Immature natural killer cell (primary cell): ENCODE measurements around the gene ATF6B. TPM values are rescaled to one million over a fixed set of nuclear protein-coding genes. Genes with fewer than 3 reads are reported as not detected.
"Not testable (repeated sequence)": the region's sequence is repeated elsewhere in the genome, so short reads cannot be mapped to it uniquely, and the experiment has no call there.

ENCODE experiments used
- DNase-seq, 3 donors: peaks; one replicate each; pipeline ENCODE4 v3.0.0; 2022; ENCODE audit warnings: mixed read lengths in 1 of 3
- H3K27ac Mint-ChIP-seq, 6 donors: one replicate each; pipeline ENCODE4 v1.8.0; 2020; ENCODE audit warnings: mixed read lengths in 6 of 6, mild to moderate bottlenecking in 5 of 6, inconsistent platforms in 4 of 6, moderate library complexity in 3 of 6
- H3K27me3 Mint-ChIP-seq, 3 donors: one replicate each; pipeline ENCODE4 v1.8.0; 2020 to 2021; ENCODE audit warnings: low read depth in 3 of 3, mild to moderate bottlenecking in 3 of 3, mixed read lengths in 3 of 3, moderate library complexity in 3 of 3, inconsistent platforms in 1 of 3
- H3K36me3 Mint-ChIP-seq, 3 donors: one replicate each; pipeline ENCODE4 v1.8.0; 2020; ENCODE audit warnings: mixed read lengths in 3 of 3, inconsistent platforms in 2 of 3, mild to moderate bottlenecking in 2 of 3
- H3K4me1 Mint-ChIP-seq, 2 donors: one replicate each; pipeline ENCODE4 v1.8.0; 2020; ENCODE audit warnings: inconsistent platforms in 2 of 2, mild to moderate bottlenecking in 2 of 2, mixed read lengths in 2 of 2, moderate library complexity in 1 of 2
- H3K4me3 Mint-ChIP-seq, 5 donors: one replicate each; pipeline ENCODE4 v1.8.0; 2020; ENCODE audit warnings: mild to moderate bottlenecking in 5 of 5, mixed read lengths in 5 of 5, inconsistent platforms in 3 of 5, moderate library complexity in 3 of 5
- H3K9me3 Mint-ChIP-seq, 6 donors: one replicate each; pipeline ENCODE4 v1.8.0; 2020; ENCODE audit warnings: mild to moderate bottlenecking in 6 of 6, mixed read lengths in 6 of 6, inconsistent platforms in 4 of 6, moderate library complexity in 3 of 6
- polyA plus RNA-seq, 3 donors: library from polyadenylated mRNA; unstranded; fragments of 300-500 nt; fragmentation: Illumina TruSeq; gene quantifications; one replicate each; pipeline ENCODE4 v1.2.3, GENCODE V29; 2021

ATF6B gene
- polyA plus RNA-seq, 3 donors from 2014 or later, result 19.1 to 39.6 (median 20.7) TPM

DNA sequence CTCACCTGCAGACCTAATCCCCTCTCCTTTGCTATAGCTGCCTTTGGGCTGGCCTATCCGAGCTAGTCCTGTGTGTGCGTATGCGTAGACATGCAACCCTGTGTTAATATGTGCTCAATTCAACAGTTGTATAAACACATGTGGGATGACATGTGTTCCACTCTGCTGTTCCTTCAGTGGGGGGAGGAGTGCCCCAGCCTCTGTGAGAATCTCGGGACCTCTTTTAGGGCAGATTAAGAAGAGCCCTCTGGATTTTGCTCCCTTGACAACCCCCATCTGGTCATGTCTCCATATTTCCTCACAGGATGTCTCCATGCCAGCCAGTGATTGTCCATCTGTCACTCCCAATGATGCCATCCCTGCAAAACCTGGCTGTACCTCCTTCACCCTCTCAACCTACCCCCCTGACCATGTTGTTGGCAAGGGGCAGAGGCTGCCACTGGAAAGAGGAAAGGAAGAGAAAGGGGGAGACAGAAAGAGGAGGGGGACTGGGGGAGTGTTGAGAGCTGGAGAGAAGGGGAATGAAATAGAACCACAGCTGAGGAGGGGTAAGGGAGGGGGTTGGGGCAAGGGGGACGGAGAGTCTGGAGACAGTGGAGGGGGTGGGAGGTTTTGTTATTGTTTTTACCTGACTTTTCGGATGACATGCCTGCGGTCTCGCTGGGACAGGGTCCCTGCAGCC is 23.3 kb upstream of the ATF6B start:
- DNase-seq, result no peak
- H3K9me3 Mint-ChIP-seq, result peaks cover 0 to 6% (median 2%) of the 10 kb centered on the region in 6 donors
- peak overlapping the region in 3 of 6 donors; percentile 1 to 67 (median 8) for H3K27ac Mint-ChIP-seq
- H3K4me3 Mint-ChIP-seq, result peak overlapping the region in 2 of 5 donors; percentile 21 to 60
- H3K27me3 Mint-ChIP-seq, result peaks cover 16 to 19% (median 18%) of the 10 kb centered on the region in 3 donors
- H3K36me3 Mint-ChIP-seq, result peaks cover 0 to 4% (median 0%) of the 10 kb centered on the region in 3 donors
- H3K4me1 Mint-ChIP-seq, result peaks cover 58 to 73% of the 10 kb centered on the region in 2 donors

GRCh38 chr6:32149932-32150870 is 22.2 kb upstream of the ATF6B start:
- peak overlapping the region in 2 of 6 donors; percentile 1 to 12 for H3K27ac Mint-ChIP-seq
- peaks cover 0 to 6% (median 2%) of the 10 kb centered on the region in 6 donors for H3K9me3 Mint-ChIP-seq
- peaks cover 18 to 23% (median 19%) of the 10 kb centered on the region in 3 donors for H3K27me3 Mint-ChIP-seq
- peaks cover 53 to 74% of the 10 kb centered on the region in 2 donors for H3K4me1 Mint-ChIP-seq
- peaks cover 0 to 7% (median 0%) of the 10 kb centered on the region in 3 donors for H3K36me3 Mint-ChIP-seq
- DNase-seq, result no peak
- peak overlapping the region; percentile 17 to 57 (median 30) for H3K4me3 Mint-ChIP-seq

DNA sequence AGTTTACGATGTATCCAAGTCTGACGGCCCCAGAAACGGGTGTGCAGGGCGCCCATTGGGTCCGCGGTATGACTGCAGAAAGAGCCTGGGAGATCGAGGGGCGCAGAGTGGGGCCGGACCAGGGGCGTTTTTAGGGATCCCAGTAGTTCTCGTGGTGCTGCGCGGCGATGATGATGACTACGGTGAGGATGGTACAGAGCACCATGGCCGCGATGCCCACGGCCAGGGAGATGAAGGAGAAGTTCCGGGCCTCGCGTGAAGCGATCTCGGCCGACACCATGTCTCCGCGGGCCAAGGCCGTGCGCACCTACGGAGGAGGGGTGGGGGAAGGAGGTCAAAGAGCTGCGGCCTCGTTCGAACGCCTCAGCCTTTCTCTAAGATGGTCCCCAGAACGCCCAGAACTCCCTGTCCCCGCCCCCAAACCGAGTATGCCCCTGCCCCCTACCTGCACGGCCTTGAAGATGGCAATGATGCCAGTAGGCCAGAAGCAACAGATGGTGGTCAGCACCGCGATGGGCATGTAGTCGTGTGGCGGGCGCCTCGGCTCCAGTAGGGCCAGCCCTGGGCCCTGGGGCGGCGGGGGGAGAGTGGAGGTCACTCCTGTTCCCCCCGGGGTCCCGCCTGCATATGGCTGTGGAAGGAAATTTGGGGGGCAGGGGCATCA is 21.2 kb upstream of the ATF6B start:
- peak overlapping the region; percentile 89 to 97 (median 92) for H3K4me3 Mint-ChIP-seq
- DNase-seq, result no peak
- H3K4me1 Mint-ChIP-seq, result peaks cover 44 to 64% of the 10 kb centered on the region in 2 donors
- H3K27me3 Mint-ChIP-seq, result peaks cover 17 to 24% (median 17%) of the 10 kb centered on the region in 3 donors
- H3K27ac Mint-ChIP-seq, result peak overlapping the region; percentile 65 to 92 (median 81)
- H3K9me3 Mint-ChIP-seq, result peaks cover 0 to 6% (median 2%) of the 10 kb centered on the region in 6 donors
- peaks cover 0 to 7% (median 0%) of the 10 kb centered on the region in 3 donors for H3K36me3 Mint-ChIP-seq

DNA sequence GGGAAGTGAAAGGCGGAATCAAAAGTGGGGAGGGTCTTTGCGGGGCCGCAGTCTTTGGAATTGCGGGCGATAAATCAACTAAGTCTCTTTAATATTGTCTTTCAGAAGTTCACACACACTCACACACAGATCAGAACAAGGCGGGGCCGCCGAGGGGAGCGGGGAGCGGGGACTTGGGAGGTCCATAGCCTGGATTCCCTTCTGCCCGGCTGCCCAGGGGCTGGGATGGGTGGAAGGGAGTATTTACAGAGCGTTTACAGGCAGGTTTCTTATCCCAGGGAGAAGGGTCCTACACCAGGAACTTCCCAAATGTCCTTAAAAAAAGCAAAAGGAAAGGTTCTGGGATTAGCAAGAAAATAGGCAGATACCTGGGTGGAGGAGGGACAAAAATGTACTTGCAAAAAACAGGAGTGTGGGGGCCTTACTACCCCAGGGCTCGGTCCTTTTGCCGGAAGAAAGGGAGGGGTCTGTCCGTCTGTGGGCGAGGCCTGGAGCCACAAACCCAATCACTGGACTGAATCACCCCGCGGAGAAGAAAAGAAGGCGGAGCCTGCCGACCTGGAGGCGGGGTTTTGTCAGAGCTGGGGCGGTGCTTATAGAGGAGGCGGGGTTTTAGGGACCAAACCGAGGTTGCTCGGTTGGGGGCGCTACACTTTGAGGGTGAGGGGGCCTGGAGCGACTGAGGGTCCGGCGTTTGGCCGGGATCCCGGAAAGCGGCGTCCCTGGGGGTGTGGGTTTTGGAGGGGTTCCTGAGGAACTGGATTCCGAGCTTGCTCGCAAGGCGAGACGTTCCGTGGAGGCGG is 20.4 kb upstream of the ATF6B start:
- Mint-ChIP-seq H3K36me3 (peaks cover 0 to 7% (median 0%) of the 10 kb centered on the region in 3 donors), H3K27ac (peak overlapping the region; percentile 65 to 92 (median 81)), H3K9me3 (peaks cover 0 to 6% (median 2%) of the 10 kb centered on the region in 6 donors), H3K4me1 (peaks cover 37 to 57% of the 10 kb centered on the region in 2 donors), H3K4me3 (peak overlapping the region; percentile 89 to 97 (median 92)), H3K27me3 (peaks cover 11 to 24% (median 12%) of the 10 kb centered on the region in 3 donors)
- DNase-seq, result peak; percentile 80 to 86 (median 85)

DNA sequence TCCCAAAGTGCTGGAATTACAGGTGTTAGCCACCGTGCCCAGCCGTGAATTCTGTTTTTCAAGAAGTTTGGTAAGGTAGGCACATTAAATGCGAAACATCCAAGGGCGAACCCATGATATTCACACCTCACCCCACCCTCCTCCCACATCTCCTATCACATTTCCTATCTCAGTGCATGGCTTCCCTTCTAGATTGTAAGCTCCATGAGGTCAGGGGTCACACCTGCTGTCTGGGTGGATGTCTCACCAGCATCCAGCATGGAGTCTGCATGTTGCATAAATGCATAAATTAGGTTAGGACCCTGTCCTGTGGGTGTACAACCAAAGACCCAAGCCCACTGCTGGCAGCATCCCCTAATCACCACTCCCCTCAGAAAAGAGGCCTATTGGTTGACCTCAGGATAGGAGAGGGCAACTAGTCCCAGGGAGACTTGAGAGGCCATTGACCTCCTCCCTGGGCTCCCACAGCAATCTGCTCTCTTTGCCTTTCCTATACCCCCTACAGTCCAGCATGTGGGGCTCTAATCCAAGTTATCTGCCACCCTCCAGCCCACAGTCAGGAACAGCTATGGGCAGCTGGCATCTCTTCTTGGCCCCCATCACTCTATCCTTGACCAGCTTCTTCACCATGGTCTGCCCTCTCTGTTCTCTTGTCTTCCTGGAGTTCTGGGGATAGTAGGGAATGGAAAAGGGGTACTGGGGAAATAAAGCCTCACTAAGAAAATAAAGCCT is 19.5 kb upstream of the ATF6B start:
- no peak for DNase-seq

GRCh38 chr6:32146687-32147086 is 18.6 kb upstream of the ATF6B start:
- H3K9me3 Mint-ChIP-seq, result peaks cover 0 to 6% (median 2%) of the 10 kb centered on the region in 6 donors
- peaks cover 30 to 41% of the 10 kb centered on the region in 2 donors for H3K4me1 Mint-ChIP-seq
- peak overlapping the region in 4 of 6 donors; percentile 9 to 32 (median 20) for H3K27ac Mint-ChIP-seq
- peak overlapping the region in 3 of 5 donors; percentile 2 to 61 (median 48) for H3K4me3 Mint-ChIP-seq
- peaks cover 7 to 23% (median 12%) of the 10 kb centered on the region in 3 donors for H3K27me3 Mint-ChIP-seq
- no peak for DNase-seq
- peaks cover 0 to 7% (median 0%) of the 10 kb centered on the region in 3 donors for H3K36me3 Mint-ChIP-seq

More for the DNA sequence above, 19.5 kb upstream of the ATF6B start:
- Mint-ChIP-seq H3K4me3 (peak overlapping the region; percentile 89 to 97 (median 92)), H3K9me3 (peaks cover 0 to 6% (median 2%) of the 10 kb centered on the region in 6 donors), H3K27me3 (peaks cover 9 to 20% (median 10%) of the 10 kb centered on the region in 3 donors), H3K27ac (peak overlapping the region in 3 of 6 donors; percentile 17 to 80 (median 67)), H3K36me3 (peaks cover 0 to 7% (median 0%) of the 10 kb centered on the region in 3 donors), H3K4me1 (peaks cover 30 to 48% of the 10 kb centered on the region in 2 donors)

DNA sequence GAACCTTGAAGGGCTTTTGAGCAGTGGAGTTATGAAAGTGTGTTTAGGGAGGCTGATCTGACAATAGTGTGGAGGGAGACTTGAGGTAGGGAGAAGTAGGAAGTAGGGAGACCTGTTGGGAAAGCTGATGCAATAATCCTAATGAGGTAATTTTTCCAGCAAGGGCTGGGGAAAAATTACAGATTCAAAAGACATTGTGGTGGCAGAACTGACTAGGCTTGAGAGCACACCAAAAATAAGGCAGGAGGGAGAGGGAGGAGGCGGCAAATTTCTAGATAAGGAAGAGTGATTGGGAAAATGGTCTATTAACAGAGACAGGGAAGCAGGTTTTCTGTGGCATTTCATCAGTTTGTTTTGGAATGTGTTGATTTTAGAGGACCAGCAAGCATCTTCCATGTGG is 18.2 kb upstream of the ATF6B start:
- Mint-ChIP-seq H3K4me3 (peak overlapping the region in 4 of 5 donors; percentile 2 to 61 (median 32)), H3K36me3 (peaks cover 0 to 7% (median 0%) of the 10 kb centered on the region in 3 donors), H3K27ac (peak overlapping the region in 3 of 6 donors; percentile 9 to 32 (median 13)), H3K4me1 (peaks cover 30 to 41% of the 10 kb centered on the region in 2 donors), H3K27me3 (peaks cover 7 to 23% (median 12%) of the 10 kb centered on the region in 3 donors), H3K9me3 (peaks cover 0 to 6% (median 2%) of the 10 kb centered on the region in 6 donors)
- no peak for DNase-seq

GRCh38 chr6:32144238-32144637 is 16.2 kb upstream of the ATF6B start:
- not testable (repeated sequence) for DNase-seq, H3K27ac Mint-ChIP-seq, H3K36me3 Mint-ChIP-seq, H3K4me3 Mint-ChIP-seq, H3K9me3 Mint-ChIP-seq
- Mint-ChIP-seq H3K27me3 (peaks cover 6 to 19% (median 12%) of the 10 kb centered on the region in 3 donors), H3K4me1 (peaks cover 30 to 35% of the 10 kb centered on the region in 2 donors)

DNA sequence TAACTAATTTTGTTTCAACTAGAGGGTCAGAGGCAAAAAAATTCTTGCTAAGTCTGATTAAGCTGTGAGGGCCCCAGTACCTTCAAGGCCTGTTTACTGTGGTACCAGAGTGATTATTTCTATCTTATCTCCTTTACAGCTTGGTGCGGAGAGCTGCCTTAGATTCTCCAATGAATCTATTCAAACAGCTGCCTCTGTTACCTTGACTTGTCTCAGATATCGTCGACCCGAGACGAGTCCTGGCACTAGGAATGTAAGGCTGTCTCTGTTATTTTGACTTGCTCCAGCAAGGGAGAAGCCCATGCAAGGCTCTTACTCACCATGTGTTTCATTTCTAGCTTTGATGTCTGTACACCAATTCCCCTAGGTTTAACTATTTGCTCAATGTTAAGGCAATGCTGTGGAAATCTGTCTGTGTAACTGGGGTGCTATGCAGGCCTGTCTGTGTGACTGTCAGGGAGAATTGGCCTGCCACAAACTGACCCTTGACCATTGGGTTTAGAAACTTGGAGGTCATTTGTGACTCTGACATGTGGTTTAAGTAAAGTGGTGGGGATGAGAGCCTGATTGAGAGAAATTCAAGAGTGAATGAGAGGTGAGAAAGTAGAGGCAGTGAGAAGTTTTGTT is 12.5 kb upstream of the ATF6B start:
- Mint-ChIP-seq H3K27me3 (peaks cover 2 to 6% (median 4%) of the 10 kb centered on the region in 3 donors), H3K9me3 (no peaks in the 10 kb centered on the region), H3K4me3 (no peak overlapping the region), H3K27ac (peak overlapping the region in 1 of 6 donors; percentile 20), H3K36me3 (no peaks in the 10 kb centered on the region), H3K4me1 (no peaks in the 10 kb centered on the region)
- DNase-seq, result no peak

- H3K4me1 Mint-ChIP-seq, result no peaks in the 10 kb centered on the region
- H3K4me3 Mint-ChIP-seq, result no peak overlapping the region
- no peaks in the 10 kb centered on the region for H3K36me3 Mint-ChIP-seq
- H3K9me3 Mint-ChIP-seq, result no peaks in the 10 kb centered on the region
- H3K27me3 Mint-ChIP-seq, result peaks cover 2 to 4% (median 3%) of the 10 kb centered on the region in 3 donors
- H3K27ac Mint-ChIP-seq, result no peak overlapping the region
- DNase-seq, result no peak
Observed at GRCh38 chr6:32139590-32139989, 11.5 kb upstream of the ATF6B start.

DNA sequence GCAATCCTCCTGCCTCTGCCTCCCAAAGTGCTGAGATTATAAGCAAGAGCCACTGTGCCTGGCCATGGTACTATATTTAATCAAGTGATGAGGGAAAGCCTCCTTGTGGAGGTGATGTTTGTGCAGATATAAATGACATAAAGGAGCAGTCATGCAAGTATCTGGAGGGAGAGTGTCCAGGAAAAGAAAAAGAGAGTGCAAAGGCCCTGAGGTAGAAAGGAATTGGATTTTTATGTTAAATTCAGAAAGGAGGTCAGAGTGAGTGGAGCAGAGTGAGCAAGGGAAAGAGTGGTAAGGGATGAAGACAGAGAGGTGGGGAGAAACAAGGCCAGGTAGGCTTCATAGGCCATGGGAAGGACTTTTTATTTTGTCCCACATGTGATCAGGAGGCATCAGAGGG is 9.4 kb upstream of the ATF6B start:
- no peak overlapping the region for H3K4me3 Mint-ChIP-seq
- H3K27ac Mint-ChIP-seq, result no peak overlapping the region
- no peak for DNase-seq
- H3K36me3 Mint-ChIP-seq, result no peaks in the 10 kb centered on the region
- H3K4me1 Mint-ChIP-seq, result no peaks in the 10 kb centered on the region
- H3K27me3 Mint-ChIP-seq, result peaks cover 2 to 4% (median 3%) of the 10 kb centered on the region in 3 donors
- H3K9me3 Mint-ChIP-seq, result no peaks in the 10 kb centered on the region
